GM12864 (cell line): ENCODE results near the gene VENTX.

Experiments
- DNase-seq: peaks from one replicate; pipeline ENCODE4 v3.0.0-alpha.2; 2011; ENCODE audit warnings: low read depth
- H3K4me3 ChIP-seq: 2 replicates; pipeline ENCODE4 v1.5.1; 2011; ENCODE audit warnings: mild to moderate bottlenecking, low read depth, low read length, control low read depth
- CTCF ChIP-seq: IDR thresholded peaks from 2 replicates; pipeline ENCODE4 v1.5.1; 2011; ENCODE audit warnings: low read depth, mild to moderate bottlenecking, moderate library complexity, low read length, control low read depth, inconsistent platforms; ENCODE audit errors: missing control alignments

Gene VENTX

GRCh38 chr10:133274751-133275683 lies 37.4 kb downstream of the VENTX start:
- H3K4me3 ChIP-seq: peak overlapping the region; percentile 92
- peak; percentile 64 for DNase-seq
- no peak for TF ChIP-seq CTCF

DNA sequence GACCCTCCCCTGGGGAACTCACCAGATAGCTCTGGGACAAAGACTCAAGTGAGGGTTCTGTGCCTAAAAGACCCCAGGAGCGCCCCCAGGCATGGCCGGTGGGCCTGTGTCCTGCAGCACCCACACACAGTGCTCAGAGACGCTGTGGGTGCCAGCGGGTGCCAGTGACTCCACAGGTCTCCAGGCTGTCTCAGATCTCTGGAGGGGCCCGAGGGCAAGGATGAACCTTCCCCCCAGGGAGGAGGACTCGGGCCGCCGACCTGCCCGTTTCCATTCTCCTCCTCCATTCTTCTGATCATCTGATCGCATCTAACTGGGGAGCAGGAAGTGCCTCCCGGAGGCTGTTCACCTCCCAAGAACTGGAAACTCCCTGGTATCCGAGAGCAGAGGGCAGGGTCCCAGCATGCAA lies 38.0 kb downstream of the VENTX start:
- DNase-seq: no peak
- peak; percentile 70 for TF ChIP-seq CTCF
- H3K4me3 ChIP-seq: peak overlapping the region; percentile 92

DNA sequence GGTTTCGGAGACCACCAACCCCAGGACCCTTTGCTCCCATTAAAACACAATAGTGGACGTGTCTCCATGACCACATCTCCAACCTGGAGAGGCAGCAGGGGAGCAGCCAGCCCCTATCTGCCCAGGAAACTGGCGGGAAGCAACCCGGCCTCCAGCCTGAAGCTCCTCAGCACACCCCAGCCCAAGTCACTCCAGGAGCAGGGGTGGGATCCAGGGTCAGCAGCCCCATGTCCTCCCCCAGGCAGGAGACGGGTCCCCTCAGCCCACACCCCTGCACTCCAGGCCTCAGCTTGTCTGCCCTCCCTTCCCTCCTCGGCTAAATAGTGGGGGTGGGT lies 38.4 kb downstream of the VENTX start:
- TF ChIP-seq CTCF: no peak
- DNase-seq: no peak
- peak overlapping the region; percentile 92 for H3K4me3 ChIP-seq

DNA sequence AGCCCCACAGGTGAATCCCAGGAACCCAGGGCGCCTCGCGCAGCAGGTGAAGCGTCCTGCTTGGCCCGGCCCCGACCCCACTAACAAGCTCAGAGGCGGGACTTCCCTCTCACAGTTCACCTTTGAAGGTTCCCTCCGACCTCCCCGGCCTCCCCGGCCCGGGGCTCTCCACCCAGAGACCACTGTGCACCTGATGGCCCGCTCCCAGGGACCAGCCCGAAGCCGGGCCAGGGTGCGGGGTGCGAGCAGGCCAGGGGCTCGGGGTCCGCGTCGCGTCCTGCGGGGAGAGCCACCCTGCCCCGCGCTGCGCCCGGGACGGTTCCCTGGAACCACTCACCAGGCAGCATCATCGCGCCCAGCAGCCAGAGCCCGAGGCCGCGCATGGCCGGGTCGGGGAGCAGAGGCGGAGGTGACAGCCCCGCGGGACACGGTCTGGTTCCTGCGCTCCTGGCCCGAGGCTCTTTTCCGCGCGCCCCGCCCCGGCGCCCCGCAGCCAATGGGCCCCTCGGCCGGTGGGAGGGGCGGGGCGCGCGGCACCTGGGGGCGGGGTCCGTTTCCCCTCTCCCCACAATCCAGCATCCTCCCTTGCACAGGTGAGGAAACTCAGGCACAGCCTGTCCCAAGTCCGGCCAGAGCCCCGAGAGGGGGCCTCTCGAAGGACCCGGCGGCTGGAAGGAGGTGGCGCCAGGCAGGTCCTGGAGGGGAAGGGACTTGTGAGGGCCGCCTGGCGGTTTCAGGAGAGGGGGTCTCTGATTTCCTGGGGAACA lies 39.0 kb downstream of the VENTX start, which contains the start of gene ADAM8:
TSS of gene ADAM8 (minus strand) at position 434 of the 767 bp plus-strand sequence. CDS start at position 383, 51 bp downstream.
- no peak for TF ChIP-seq CTCF
- H3K4me3 ChIP-seq: peak within 1 kb of the TSS; percentile 92
- DNase-seq: no peak

DNA sequence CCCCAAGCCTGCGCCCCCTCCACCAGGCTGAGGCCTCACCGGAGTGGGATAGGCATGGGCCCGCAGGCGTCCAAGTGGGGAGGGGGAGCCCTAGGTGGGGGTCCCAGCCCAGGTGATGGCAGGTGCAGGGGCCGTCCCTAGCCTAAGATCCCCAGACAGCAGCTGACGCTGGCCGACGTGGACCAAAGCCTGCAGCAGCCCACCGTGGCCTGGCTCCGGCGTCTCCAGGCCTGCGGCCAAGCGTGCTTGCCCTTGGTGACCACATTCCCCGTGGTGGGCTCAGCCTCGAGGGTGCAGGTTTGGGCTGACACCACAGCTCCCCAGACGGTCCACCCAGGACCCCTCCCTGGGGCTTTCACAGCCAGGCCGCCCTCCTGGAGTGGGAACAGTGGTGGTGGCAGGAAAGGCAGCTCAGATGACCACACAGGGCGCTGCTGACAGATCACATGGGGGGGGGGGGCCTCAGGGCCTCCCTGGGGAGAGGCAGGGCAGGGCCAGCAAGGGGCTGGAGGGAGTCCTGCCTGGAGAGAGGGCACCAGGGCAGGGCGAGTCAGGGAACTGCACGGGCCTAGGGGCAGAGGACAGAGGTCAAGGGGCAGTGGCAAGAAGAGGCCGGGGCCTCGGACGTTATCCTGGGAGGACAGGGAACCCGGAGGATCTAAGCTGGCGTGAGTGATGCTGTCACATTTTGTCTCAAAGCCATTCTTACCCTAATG lies 39.8 kb downstream of the VENTX start:
- no peak overlapping the region for H3K4me3 ChIP-seq
- DNase-seq: no peak
- no peak for TF ChIP-seq CTCF

DNA sequence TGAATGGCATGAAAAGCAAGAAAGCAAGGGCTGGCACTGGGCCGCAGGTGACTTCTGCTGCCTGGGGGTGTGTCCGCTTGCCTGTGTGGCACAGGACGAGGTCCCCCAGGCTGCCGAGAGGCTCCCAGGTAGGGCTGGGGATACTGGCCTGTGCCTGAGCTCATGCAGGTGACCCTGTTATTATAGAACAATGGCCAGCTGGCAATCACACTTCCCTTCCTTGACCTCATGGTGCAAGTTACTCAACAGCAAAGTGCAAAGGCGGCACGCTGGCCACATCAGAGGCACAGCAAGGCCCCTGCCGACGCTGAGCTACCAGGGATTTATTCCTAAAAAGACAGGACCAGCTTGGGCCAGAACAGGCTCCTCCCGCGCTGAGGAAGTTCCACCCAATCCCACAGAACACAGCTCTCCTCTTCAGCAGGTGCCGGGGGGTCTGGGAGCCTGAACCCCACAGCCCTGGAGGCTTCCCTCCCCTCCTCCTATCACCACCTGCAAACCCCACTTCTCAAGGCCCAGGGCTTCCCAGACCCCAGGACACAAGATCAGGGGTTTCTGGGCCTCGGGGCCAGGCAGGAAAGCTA lies 40.4 kb downstream of the VENTX start:
- H3K4me3 ChIP-seq: no peak overlapping the region
- no peak for DNase-seq
- no peak for TF ChIP-seq CTCF
